ENCODE data around the gene MEF2A. TPM values are rescaled to one million over a fixed set of nuclear protein-coding genes. Genes with fewer than 3 reads are reported as not detected.
A peak's percentile ranks its signal among the peaks of the same experiment; 100 is the strongest.

MEF2A gene
- total RNA-seq, 2 donors from 2014 or later: 16.4 to 18.7 TPM

DNA sequence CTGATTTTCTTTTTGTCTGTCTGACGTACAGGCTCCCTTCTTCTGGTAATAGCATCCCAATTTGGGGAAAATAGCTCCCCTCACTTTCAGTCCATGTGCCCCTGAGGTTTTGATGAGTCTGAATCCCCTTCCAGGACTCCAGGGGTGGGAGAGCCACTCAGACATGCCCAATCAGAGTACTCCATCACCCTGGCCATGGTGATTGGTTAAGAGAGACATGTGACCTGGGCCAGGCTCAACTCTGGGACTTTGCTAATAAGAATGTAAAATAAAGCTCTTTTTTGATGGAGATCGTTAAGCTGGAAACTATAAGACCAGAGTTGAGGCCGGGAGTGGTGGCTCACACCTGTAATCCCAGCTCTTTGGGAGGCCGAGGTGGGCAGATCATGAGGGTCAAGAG lies 9.2 kb upstream of the MEF2A start:
- Mint-ChIP-seq H3K27ac (no peak overlapping the region), H3K36me3 (no peaks in the 10 kb centered on the region), H3K9me3 (no peaks in the 10 kb centered on the region)
- ATAC-seq: no peak
- no peak for DNase-seq (ENCODE audit: low spot score in 2 of 2)

DNA sequence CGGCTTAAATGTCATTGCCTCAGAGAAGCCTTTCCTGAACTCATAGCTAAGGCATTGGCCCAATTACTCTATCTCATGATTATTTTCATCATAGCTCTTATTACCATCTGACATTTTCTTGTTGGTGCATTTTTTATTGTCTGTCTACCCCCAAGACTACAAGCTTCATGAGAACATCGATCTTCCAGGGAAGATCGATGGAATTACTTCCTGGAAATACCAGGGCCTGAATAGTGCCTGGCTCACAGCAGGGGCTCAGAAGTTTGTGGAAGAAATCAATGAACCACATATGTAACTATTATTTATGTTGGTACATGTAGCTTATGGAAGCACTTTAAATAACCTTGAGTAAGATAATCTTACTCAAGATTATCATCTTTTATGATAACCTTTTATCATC lies 7.7 kb upstream of the MEF2A start:
- no peak for ATAC-seq
- H3K9me3 Mint-ChIP-seq: no peaks in the 10 kb centered on the region

GRCh38 chr15:99558571-99558970 lies 7.2 kb upstream of the MEF2A start:
- H3K9me3 Mint-ChIP-seq: no peaks in the 10 kb centered on the region
- no peaks in the 10 kb centered on the region for H3K36me3 Mint-ChIP-seq
- ATAC-seq (no peak), DNase-seq (ENCODE audit: low spot score in 2 of 2) (no peak)
- H3K27ac Mint-ChIP-seq: no peak overlapping the region

More for the DNA sequence above, 7.7 kb upstream of the MEF2A start:
- no peak for DNase-seq (ENCODE audit: low spot score in 2 of 2)
- no peak overlapping the region for H3K27ac Mint-ChIP-seq
- no peaks in the 10 kb centered on the region for H3K36me3 Mint-ChIP-seq

DNA sequence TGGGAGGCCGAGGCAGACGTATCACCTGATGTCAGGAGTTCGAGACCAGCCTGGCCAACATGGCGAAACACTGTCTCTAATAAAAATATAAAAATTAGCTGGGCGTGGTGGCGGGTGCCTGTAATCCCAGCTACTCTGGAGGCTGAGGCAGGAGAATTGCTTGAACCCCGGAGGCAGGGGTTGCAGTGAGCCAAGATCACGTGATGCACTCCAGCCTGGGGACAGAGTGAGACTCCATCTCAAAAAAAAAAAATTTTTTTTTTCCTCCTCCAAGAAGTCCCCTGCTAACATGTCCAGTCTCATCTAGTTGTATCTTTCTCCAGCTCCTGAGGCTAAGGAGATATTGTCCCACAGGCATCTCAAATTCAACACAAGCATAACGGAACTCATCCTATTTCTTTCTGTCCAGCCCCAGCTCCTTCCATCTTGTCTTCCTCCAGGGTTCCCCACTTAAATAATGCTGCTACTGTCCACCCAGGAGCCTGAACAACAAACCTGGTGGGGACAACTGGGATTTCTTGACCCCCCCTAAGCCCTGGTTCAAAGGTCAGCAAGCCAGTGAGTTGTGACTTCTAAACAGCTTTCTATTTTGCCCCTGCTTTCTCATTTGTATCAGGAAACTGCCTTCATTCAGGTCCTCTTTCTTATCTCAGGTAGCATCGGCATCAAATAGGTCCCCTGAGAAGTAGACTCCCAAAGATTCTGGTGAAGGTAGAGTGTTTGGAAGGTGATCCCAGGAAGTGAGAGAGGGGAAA lies 4.1 kb upstream of the MEF2A start:
- no peaks in the 10 kb centered on the region for H3K9me3 Mint-ChIP-seq
- no peak overlapping the region for H3K27ac Mint-ChIP-seq
- DNase-seq (ENCODE audit: low spot score in 2 of 2) (no peak), ATAC-seq (no peak)
- peaks cover 3 to 7% of the 10 kb centered on the region in 2 donors for H3K36me3 Mint-ChIP-seq

DNA sequence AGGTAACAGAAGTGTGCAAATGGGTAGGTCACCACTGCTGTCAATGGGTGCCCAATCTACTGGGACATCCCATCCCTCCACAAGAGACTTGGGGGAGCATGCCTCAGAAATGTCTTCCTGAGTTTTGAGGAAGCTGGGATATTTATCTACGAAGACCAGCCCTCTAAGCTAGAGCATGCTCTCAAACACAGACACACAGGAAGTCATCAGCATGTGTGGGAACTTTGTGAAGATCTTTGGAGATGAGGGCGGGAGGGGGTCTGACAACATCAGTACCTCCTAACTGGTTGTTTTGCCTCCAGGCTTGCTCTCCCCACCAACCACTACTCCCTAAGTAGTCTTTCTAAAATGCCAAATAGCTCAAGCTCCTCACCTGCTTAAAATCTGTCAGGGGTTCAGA lies 3.5 kb upstream of the MEF2A start:
- DNase-seq (ENCODE audit: low spot score in 2 of 2) (no peak), ATAC-seq (no peak)
- H3K9me3 Mint-ChIP-seq: no peaks in the 10 kb centered on the region
- H3K36me3 Mint-ChIP-seq: peaks cover 6 to 11% of the 10 kb centered on the region in 2 donors
- H3K27ac Mint-ChIP-seq: no peak overlapping the region

GRCh38 chr15:99564221-99565048 lies 1.3 kb upstream of the MEF2A start:
- no peak for ATAC-seq
- Mint-ChIP-seq H3K27ac (no peak overlapping the region), H3K9me3 (no peaks in the 10 kb centered on the region), H3K36me3 (peaks cover 6 to 11% of the 10 kb centered on the region in 2 donors)
- no peak for DNase-seq (ENCODE audit: low spot score in 2 of 2)

- no peaks in the 10 kb centered on the region for H3K9me3 Mint-ChIP-seq
- ATAC-seq (no peak), DNase-seq (ENCODE audit: low spot score in 2 of 2) (no peak)
- no peak overlapping the region for H3K27ac Mint-ChIP-seq
- H3K36me3 Mint-ChIP-seq: peaks cover 6 to 11% of the 10 kb centered on the region in 2 donors
Measured at GRCh38 chr15:99565049-99565298, 810 bp upstream of the MEF2A start.

- peaks cover 6 to 11% of the 10 kb centered on the region in 2 donors for H3K36me3 Mint-ChIP-seq
- peak in 1 of 2 donors; percentile 30 for DNase-seq (ENCODE audit: low spot score in 2 of 2)
- H3K9me3 Mint-ChIP-seq: no peaks in the 10 kb centered on the region
- peak overlapping the region; percentile 93 to 97 for H3K27ac Mint-ChIP-seq
- peak; percentile 5 to 11 for ATAC-seq
Measured at GRCh38 chr15:99566157-99566897, 543 bp downstream of the MEF2A start.

DNA sequence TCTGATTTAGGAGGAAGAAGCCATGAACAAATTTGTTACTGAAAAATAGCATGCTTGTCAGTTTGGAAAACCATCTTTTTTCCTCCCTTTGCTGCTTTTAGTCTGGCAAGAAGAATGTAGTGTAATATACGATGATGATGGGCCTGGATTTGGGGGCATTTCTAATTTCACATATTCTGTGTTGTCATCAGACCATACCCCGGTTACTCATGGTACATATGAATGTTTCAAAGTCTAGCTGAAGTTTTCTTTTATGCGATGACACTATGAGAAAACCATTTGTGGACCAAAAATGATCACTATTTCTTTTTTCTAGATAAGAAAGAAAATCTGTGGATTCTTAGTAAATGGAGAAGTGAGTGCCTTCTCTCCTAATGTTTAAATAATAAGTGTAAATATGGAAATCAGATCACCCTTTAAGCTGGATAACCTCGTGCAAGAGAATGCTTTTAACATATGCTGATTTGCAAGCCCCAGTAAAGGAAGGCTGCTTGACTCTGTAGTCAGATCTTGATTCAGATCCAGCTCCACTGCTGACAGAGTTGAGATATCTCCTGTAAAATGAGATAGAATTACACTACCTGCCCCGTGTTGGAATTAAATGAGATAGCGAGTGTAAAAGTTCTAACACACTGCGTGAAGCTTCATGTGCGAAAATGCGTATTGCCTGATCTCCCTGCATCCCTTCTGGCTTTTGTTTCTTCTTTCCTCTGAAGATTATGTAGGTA lies 3.0 kb downstream of the MEF2A start:
- ATAC-seq: no peak
- DNase-seq (ENCODE audit: low spot score in 2 of 2): no peak
- H3K36me3 Mint-ChIP-seq: peaks cover 11 to 18% of the 10 kb centered on the region in 2 donors
- H3K27ac Mint-ChIP-seq: no peak overlapping the region
- H3K9me3 Mint-ChIP-seq: peaks cover 0 to 8% of the 10 kb centered on the region in 2 donors

- Mint-ChIP-seq H3K36me3 (peaks cover 7 to 18% of the 10 kb centered on the region in 2 donors), H3K9me3 (peaks cover 0 to 8% of the 10 kb centered on the region in 2 donors), H3K27ac (no peak overlapping the region)
- DNase-seq (ENCODE audit: low spot score in 2 of 2): no peak
- ATAC-seq: no peak
Measured at GRCh38 chr15:99571299-99571698, 5.5 kb downstream of the MEF2A start.

GRCh38 chr15:99574048-99574447 lies 8.3 kb downstream of the MEF2A start:
- no peak for ATAC-seq
- Mint-ChIP-seq H3K27ac (no peak overlapping the region), H3K36me3 (peaks cover 0 to 12% of the 10 kb centered on the region in 2 donors), H3K9me3 (peaks cover 0 to 8% of the 10 kb centered on the region in 2 donors)
- DNase-seq (ENCODE audit: low spot score in 2 of 2): no peak

DNA sequence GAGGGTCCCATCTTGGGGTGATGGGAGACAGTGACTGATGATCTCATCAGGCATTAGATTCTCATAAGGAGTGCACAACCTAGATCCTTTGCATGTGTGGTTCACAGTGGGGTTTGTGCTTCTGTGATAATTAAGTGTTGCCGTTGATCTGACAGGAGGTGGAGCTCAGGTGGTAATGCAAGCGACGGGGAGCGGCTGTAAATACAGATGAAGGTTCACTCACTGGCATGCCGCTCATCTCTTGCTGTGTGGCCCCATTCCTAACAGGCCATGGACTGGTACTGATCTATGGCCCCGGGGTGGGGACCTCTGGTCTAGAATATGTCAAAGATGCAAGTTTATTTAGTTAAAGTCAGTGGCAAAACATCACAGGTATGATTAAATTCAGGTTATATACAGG lies 8.7 kb downstream of the MEF2A start:
- H3K27ac Mint-ChIP-seq: no peak overlapping the region
- peaks cover 0 to 8% of the 10 kb centered on the region in 2 donors for H3K9me3 Mint-ChIP-seq
- no peak for DNase-seq (ENCODE audit: low spot score in 2 of 2)
- no peak for ATAC-seq
- H3K36me3 Mint-ChIP-seq: peaks cover 0 to 12% of the 10 kb centered on the region in 2 donors

- ATAC-seq (no peak), DNase-seq (ENCODE audit: low spot score in 2 of 2) (no peak)
- Mint-ChIP-seq H3K36me3 (peaks cover 0 to 1% of the 10 kb centered on the region in 2 donors), H3K27ac (no peak overlapping the region), H3K9me3 (peaks cover 0 to 4% of the 10 kb centered on the region in 2 donors)
Measured at GRCh38 chr15:99578809-99579208, 13.0 kb downstream of the MEF2A start.

- H3K36me3 Mint-ChIP-seq: peaks cover 6 to 14% of the 10 kb centered on the region in 2 donors
- DNase-seq (ENCODE audit: low spot score in 2 of 2) (no peak), ATAC-seq (no peak)
- no peak overlapping the region for H3K27ac Mint-ChIP-seq
- peaks cover 3 to 10% of the 10 kb centered on the region in 2 donors for H3K9me3 Mint-ChIP-seq
Measured at GRCh38 chr15:99580076-99580475, 14.3 kb downstream of the MEF2A start.

- no peak for ATAC-seq
- H3K9me3 Mint-ChIP-seq: peaks cover 3 to 15% of the 10 kb centered on the region in 2 donors
Measured at GRCh38 chr15:99582508-99582960, 16.8 kb downstream of the MEF2A start.

GRCh38 chr15:99584081-99584600 lies 18.4 kb downstream of the MEF2A start:
- DNase-seq (ENCODE audit: low spot score in 2 of 2) (no peak), ATAC-seq (peak in 1 of 2 donors; percentile 52)
- Mint-ChIP-seq H3K9me3 (peaks cover 3 to 15% of the 10 kb centered on the region in 2 donors), H3K27ac (no peak overlapping the region), H3K36me3 (peaks cover 18 to 34% of the 10 kb centered on the region in 2 donors)

More at GRCh38 chr15:99582508-99582960, 16.8 kb downstream of the MEF2A start:
- Mint-ChIP-seq H3K27ac (no peak overlapping the region), H3K36me3 (peaks cover 12 to 25% of the 10 kb centered on the region in 2 donors)
- DNase-seq (ENCODE audit: low spot score in 2 of 2): no peak

All from activated naive CD4-positive, alpha-beta T cell treated with anti-CD3 and anti-CD28 coated beads, Interleukin-2, amount 50 U/mL, for 72 hours (primary cell).